GM12873 (cell line): Measurements from ENCODE around the gene ARL5C.

Experiments used
- CTCF ChIP-seq: IDR thresholded peaks from 2 replicates; pipeline ENCODE4 v1.5.1; 2012; ENCODE audit warnings: low read depth, mild to moderate bottlenecking, moderate library complexity, low read length, control low read depth; ENCODE audit not compliant: insufficient read depth; ENCODE audit errors: missing control alignments

The ARL5C gene

GRCh38 chr17:39132192-39132610, 33.8 kb downstream of the ARL5C start:
- no peak for TF ChIP-seq CTCF

DNA sequence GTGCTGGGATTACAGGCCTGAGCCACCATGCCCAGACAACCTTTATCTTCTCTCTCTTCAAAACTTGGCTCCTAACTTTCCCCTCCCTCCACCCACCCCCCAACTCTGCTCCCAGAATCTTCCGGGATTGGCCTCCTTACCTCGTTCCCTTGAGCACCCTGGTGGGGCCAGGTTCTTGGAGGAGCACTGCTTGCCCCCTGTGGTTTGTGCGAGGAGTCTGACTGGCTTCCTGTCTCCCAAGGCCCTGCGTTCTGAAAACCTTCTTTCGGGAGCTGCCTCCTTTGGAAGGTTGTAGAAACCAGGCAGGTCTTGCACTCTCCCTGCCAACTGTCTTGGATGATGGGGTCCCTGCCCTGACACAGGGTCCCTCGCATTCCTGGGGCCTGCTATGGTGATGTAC, 34.3 kb downstream of the ARL5C start:
- no peak for TF ChIP-seq CTCF

DNA sequence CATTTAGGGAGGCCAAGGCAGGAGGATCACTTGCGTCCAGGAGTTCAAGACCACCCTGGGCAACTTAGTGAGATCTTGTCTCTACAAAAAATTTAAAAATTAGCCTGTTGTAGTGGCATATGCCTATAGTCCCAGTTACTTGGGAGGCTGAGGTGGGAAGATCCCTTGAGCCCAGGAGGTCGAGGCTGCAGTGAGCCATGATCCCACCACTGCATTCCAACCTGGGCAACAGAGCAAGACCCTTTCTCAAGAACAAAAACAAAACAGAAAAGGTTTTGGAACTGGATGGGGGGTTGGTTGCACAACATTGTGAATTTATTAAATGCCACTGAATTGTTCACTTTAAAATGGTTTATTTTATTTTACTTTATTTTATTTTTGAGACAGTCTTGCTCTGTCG, 35.8 kb downstream of the ARL5C start:
- TF ChIP-seq CTCF: no peak

GRCh38 chr17:39126436-39126835, 39.5 kb downstream of the ARL5C start:
- TF ChIP-seq CTCF: no peak

GRCh38 chr17:39125143-39125875, 40.7 kb downstream of the ARL5C start:
- TF ChIP-seq CTCF: no peak

DNA sequence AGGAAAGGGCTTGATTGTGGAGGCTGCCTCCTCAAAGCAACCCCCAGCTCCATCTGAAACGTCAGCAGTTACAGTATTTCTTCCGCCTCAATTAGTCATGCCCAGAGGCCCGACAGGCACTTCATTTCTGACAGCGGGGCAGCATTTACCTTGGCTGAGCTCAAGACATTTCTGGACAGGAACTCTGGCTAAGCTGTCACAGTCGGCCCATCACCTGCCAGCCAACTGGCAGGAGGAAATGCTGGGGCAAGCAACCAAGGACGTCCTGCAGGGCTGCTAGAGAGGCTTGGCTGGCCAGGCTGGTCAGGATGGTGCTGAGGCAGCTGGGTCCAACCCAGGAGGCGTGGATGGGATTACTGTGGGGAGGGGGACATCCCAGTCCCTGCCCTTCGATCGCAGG, 42.3 kb downstream of the ARL5C start:
- TF ChIP-seq CTCF: no peak

GRCh38 chr17:39122991-39123390, 43.0 kb downstream of the ARL5C start:
- TF ChIP-seq CTCF: no peak
